Ectodermal cell (in vitro differentiated cells): ENCODE data around the gene PCCA.
"Not testable (repeated sequence)": the region's sequence is repeated elsewhere in the genome, so short reads cannot be mapped to it uniquely, and the experiment has no call there.

Source experiments
- H3K27ac ChIP-seq: 2 replicates; pipeline ENCODE4 v1.7.0; 2013; ENCODE audit warnings: mild to moderate bottlenecking, low read depth, low read length; ENCODE audit not compliant: insufficient read depth, poor library complexity, severe bottlenecking
- H3K27me3 ChIP-seq: 2 replicates; pipeline ENCODE4 v1.7.0; 2013; ENCODE audit warnings: mild to moderate bottlenecking, low read length; ENCODE audit not compliant: insufficient read depth, control insufficient read depth, poor library complexity, severe bottlenecking
- H3K36me3 ChIP-seq: one replicate; pipeline ENCODE4 v1.7.0; 2013; ENCODE audit warnings: low read length; ENCODE audit not compliant: control insufficient read depth, insufficient read depth
- H3K4me1 ChIP-seq: one replicate; pipeline ENCODE4 v1.7.0; 2013; ENCODE audit warnings: low read length; ENCODE audit not compliant: control insufficient read depth, insufficient read depth
- H3K4me3 ChIP-seq: 2 replicates; pipeline ENCODE4 v1.7.0; 2013; ENCODE audit warnings: low read depth, low read length, control low read depth; ENCODE audit not compliant: insufficient read depth
- H3K9me3 ChIP-seq: 2 replicates; pipeline ENCODE4 v1.7.0; 2013; ENCODE audit warnings: mild to moderate bottlenecking, low read length, moderate library complexity; ENCODE audit not compliant: control insufficient read depth
- WGBS, 2 experiments: methylation state at CpG; one replicate each; pipeline ENCODE4 v1.1.7; 2013; ENCODE audit warnings: missing lambda C conversion rate in 2 of 2; 5-methylcytosine and 5-hydroxymethylcytosine counted together

The PCCA gene

DNA sequence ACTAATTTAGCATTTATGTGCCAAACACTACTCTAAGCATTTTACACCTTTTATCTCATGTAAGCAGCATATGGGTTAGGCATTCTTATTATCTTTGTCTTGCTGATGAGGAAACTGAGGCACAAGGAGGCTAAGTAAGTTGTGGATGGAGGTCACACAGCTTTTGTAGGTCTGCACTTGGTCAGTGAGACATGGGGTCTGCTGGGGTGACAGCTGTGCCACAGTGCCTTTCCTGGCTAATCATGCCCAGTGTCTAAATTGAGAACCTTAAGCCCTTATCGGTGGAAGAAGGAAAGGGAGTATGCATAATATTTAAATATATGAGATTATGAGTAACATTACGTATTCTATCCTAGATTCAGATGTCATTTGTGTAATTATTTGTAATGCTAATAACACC, 273.5 kb downstream of the PCCA start:
- 80 to 100% methylated on average over 1 of the region's 2 CpGs for WGBS, 2 experiments
- no peak overlapping the region for H3K27ac ChIP-seq
- H3K4me1 ChIP-seq: no peaks in the 10 kb centered on the region
- H3K4me3 ChIP-seq: no peak overlapping the region
- H3K36me3 ChIP-seq: no peaks in the 10 kb centered on the region
- no peaks in the 10 kb centered on the region for H3K27me3 ChIP-seq
- H3K9me3 ChIP-seq: no peaks in the 10 kb centered on the region

DNA sequence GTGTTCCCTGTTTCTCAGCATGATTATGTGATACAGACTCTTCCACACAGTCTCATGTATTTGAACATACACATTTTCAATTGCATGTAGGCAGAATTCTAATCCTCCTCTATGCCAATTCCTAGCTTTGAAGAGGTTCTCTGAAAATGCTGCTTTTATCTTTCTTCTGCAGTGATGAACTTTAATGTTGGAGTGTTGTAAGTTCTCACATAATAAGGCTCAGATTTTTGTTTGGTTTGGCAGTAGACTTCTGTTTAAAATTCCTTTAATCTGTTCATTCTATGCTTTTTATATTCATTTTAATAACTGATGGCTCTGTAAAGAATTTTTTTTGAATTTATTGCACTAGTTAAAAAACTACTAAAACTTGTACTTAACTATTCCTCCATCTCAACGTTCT, 273.9 kb downstream of the PCCA start:
- no peak overlapping the region for H3K27ac ChIP-seq
- no peaks in the 10 kb centered on the region for H3K9me3 ChIP-seq
- 50 to 57% methylated on average over 1 of the region's 1 CpG for WGBS, 2 experiments
- no peaks in the 10 kb centered on the region for H3K4me1 ChIP-seq
- H3K27me3 ChIP-seq: no peaks in the 10 kb centered on the region
- no peak overlapping the region for H3K4me3 ChIP-seq
- no peaks in the 10 kb centered on the region for H3K36me3 ChIP-seq

DNA sequence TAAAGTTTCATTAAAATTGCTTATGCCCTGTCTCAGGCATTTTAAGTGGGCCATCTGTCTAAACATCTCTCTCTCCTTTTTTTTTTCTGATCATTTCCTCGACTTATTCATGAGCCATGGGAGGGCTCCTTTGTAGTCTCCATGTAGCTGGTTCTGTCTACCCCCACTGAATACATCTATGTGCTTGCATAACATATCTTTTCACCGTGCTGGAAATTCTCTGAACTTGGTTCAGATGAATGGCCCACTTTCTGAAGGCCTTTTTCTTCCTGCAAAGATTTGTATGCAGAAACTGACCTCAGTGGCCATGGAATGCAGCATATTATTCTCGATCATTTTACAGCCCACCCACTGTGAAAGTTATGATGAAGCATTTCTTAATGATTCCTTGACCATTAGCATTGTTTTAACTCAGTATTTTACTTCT, 274.4 kb downstream of the PCCA start:
- Histone ChIP-seq H3K36me3 (no peaks in the 10 kb centered on the region), H3K27me3 (no peaks in the 10 kb centered on the region), H3K9me3 (no peaks in the 10 kb centered on the region), H3K4me3 (no peak overlapping the region), H3K4me1 (no peaks in the 10 kb centered on the region), H3K27ac (peak overlapping the region; percentile 28)
- WGBS, 2 experiments: 66 to 84% methylated on average over 3 of the region's 3 CpGs

DNA sequence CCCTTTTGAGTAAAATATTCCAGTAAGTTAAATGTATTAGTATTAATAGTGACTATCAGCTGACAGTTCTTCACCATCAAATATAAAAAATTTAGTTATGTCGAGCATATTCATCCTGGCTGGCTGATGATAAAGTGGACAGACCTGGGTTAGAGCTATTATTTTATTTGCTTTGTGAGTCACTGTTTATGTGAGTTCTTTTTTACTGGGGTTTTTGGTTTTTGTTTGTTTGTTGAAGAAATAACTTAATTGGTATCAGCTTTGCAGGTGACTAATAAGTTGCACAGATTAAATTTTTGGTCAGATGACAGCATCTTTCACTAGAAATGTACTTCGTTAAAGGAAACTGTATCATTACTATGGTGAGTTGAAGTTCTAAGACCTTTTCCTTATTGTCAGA, 275.0 kb downstream of the PCCA start:
- Histone ChIP-seq H3K9me3 (no peaks in the 10 kb centered on the region), H3K4me3 (no peak overlapping the region), H3K36me3 (no peaks in the 10 kb centered on the region), H3K4me1 (no peaks in the 10 kb centered on the region), H3K27me3 (no peaks in the 10 kb centered on the region), H3K27ac (no peak overlapping the region)
- WGBS, 2 experiments: 93 to 100% methylated on average over 2 of the region's 2 CpGs

DNA sequence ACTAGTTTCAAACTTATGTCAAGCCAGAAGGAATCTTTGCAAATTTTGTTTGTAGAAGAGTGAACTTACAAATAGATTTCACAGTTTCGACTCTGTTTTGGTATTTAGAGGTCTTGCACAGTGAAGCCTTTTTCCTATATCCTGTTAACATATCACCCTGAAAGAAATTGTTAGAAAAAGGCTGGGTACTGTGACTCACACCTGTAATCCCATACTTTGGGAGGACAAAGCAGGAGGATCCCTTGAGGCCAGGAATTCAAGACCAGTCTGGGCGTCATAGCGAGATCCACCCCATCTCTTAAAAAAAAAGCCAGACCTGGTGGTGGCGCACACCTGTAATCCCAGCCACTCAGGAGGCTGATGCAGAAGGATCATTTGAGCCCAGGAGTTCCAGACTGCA, 275.7 kb downstream of the PCCA start:
- WGBS, 2 experiments: 89 to 96% methylated on average over 3 to 4 of the region's 4 CpGs
- no peaks in the 10 kb centered on the region for H3K27me3 ChIP-seq
- H3K9me3 ChIP-seq: no peaks in the 10 kb centered on the region
- no peak overlapping the region for H3K27ac ChIP-seq
- H3K4me1 ChIP-seq: no peaks in the 10 kb centered on the region
- no peak overlapping the region for H3K4me3 ChIP-seq
- no peaks in the 10 kb centered on the region for H3K36me3 ChIP-seq

DNA sequence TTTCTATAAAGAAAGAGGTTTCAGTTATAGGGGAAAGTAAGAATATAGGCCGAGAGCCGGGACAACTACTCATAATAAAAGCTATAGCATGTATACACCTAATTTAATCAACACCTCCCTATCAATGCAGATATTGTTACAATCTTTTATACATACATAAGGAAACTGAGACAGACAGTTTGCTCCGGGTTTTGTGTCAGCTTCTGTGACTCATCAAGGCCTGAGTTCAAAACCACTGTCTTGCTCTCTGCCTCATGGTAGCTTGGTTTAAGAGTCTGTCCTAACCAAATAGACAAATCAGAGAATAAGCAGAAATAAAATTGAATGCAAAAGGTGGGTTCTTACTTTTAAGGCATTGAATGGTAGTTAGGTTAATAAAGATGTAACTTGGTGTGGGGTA, 276.8 kb downstream of the PCCA start:
- H3K27me3 ChIP-seq: no peaks in the 10 kb centered on the region
- H3K27ac ChIP-seq: no peak overlapping the region
- no peak overlapping the region for H3K4me3 ChIP-seq
- H3K9me3 ChIP-seq: no peaks in the 10 kb centered on the region
- 90 to 96% methylated on average over 1 to 3 of the region's 3 CpGs for WGBS, 2 experiments
- no peaks in the 10 kb centered on the region for H3K4me1 ChIP-seq
- no peaks in the 10 kb centered on the region for H3K36me3 ChIP-seq

DNA sequence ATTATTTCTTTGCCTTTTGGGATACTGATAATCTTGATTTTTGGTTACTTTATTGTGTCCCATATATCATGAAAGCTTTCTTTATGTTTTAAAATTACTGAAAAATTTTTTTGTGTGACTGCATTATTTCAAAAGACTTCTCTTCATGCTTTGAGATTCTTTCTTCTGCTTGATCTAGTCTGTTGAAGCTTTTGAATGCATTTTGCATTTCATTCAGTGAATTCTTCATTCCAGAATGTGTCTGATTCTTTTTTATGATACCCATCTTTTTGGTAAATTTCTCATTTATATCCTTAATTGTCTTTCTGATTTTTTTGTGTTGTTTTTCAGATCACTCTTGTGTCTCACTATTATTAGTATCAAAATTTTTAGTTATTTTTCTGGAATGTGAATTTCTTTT, 289.6 kb downstream of the PCCA start:
- H3K9me3 ChIP-seq: no peaks in the 10 kb centered on the region
- no peak overlapping the region for H3K27ac ChIP-seq
- no peaks in the 10 kb centered on the region for H3K4me1 ChIP-seq
- H3K36me3 ChIP-seq: no peaks in the 10 kb centered on the region
- H3K27me3 ChIP-seq: no peaks in the 10 kb centered on the region
- H3K4me3 ChIP-seq: no peak overlapping the region

DNA sequence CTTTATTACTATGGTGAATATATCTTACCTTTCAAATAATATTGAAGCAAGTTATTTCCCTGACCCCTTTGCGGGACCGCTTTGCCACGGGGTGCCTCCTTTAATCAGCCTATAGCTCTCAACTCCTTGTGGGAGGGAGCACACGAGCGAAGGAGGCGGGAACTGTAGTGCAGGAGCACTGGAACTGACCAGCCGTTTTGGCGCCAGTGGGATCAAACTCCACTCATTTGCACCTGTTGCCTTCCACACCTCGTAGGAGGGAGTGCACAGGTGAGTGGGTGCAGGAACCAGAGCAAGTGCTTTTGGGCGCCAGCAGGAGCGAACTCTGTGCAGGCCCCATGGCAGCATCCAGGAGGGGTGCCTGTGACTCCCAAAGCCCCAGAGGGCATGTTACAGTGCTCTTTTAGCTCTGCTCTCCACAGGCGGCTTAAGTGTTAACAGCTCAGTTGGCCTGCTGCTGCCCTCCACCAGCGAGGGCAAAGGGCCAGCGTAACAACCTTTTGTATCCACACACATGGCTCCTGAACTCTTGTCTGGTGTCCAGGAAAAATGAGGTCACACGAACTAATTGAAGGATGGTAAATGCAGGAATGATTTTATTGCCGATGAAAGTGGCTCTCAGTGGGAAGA, 292.8 kb downstream of the PCCA start:
- Histone ChIP-seq H3K36me3 (no peaks in the 10 kb centered on the region), H3K9me3 (no peaks in the 10 kb centered on the region)
- WGBS, 2 experiments: 86 to 87% methylated on average over 16 of the region's 16 CpGs

DNA sequence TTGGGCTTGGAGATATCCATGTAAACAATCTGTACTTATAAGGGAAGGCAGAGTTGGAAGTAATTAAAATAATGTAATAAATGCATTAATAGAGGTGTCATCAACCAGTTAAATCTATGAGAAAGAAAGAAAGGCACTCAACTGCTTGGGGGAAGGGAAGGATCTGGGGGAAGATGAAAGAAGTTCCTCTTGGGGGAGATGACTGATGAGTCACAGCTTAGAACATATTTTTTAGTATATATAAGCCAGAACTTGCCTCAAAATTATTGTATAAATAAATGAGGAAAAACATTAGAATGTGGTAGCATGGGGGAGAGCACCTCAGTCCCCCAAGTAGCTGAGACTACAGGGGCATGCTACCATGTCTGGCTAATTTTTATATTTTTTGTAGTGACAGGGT, 293.9 kb downstream of the PCCA start:
- Histone ChIP-seq H3K27ac (no peak overlapping the region), H3K27me3 (no peaks in the 10 kb centered on the region), H3K4me1 (no peaks in the 10 kb centered on the region), H3K9me3 (no peaks in the 10 kb centered on the region), H3K4me3 (no peak overlapping the region), H3K36me3 (no peaks in the 10 kb centered on the region)

More for the DNA sequence above, 292.8 kb downstream of the PCCA start:
- Histone ChIP-seq H3K4me3 (no peak overlapping the region), H3K27me3 (no peaks in the 10 kb centered on the region), H3K4me1 (no peaks in the 10 kb centered on the region), H3K27ac (no peak overlapping the region)

DNA sequence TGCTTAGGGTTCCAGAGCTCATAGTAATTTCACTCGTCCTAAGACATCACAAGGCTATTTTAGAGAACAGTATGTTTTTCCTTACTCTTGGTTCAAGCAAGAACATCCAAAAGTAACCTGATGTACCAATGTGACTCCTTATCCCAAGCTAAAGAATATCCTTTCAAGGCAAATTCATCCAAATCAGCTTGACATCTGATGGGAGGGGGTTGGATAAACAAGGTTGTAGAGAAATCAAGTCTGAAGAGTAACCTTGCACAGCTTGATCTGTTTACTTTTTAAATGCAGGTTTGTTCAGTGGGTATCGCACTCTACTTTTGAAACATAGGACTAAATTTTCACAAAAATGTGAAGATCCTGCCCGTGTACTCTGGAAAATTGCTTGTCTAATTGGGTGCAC, 298.5 kb downstream of the PCCA start:
- Histone ChIP-seq H3K4me3 (no peak overlapping the region), H3K27ac (no peak overlapping the region), H3K36me3 (no peaks in the 10 kb centered on the region), H3K27me3 (no peaks in the 10 kb centered on the region), H3K4me1 (no peaks in the 10 kb centered on the region), H3K9me3 (no peaks in the 10 kb centered on the region)
- WGBS, 2 experiments: 93 to 96% methylated on average over 3 of the region's 3 CpGs

DNA sequence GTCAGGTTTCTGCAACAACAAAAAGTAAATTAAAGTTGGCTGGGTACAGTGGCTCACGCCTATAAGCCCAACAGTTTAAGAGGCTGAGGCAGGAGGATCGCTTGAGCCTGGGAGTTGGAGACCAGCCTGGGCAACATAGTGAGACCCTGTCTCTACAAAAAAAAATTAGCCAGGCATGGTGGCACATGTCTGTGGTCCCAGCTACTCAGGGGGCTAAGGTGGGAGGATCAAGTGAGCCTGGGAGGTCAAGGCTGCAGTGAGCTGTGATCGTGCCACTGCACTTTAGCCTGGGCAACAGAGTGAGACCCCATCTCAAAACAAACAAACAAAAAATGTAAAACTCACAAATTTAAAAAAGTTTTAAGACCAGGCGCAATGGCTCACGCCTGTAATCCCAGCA, 299.3 kb downstream of the PCCA start:
- not testable (repeated sequence) for H3K4me3 ChIP-seq, H3K36me3 ChIP-seq, H3K9me3 ChIP-seq, H3K27ac ChIP-seq, H3K27me3 ChIP-seq, H3K4me1 ChIP-seq
- 89 to 93% methylated on average over 5 of the region's 5 CpGs for WGBS, 2 experiments
